Stimulated activated naive B cell treated with anti-CD40 and anti-IgM and Interleukin-4, amounts not matched to agents 10 μg/mL and 1 μg/mL and 100 μg/mL, for 72 hours (primary cell): ENCODE results near the gene DPP10.

ENCODE experiments used
- ATAC-seq, 2 donors: fragments of 150-1000 bp; cut with Tn5 transposase; replicated peaks; 2 replicates each; pipeline ENCODE4 v1.10.0; 2021; ENCODE audit warnings: moderate library complexity in 1 of 2
- DNase-seq: peaks from one replicate; pipeline ENCODE4 v3.0.0; 2021
- H3K27ac Mint-ChIP-seq: one replicate; pipeline ENCODE4 v1.8.0; 2022; ENCODE audit warnings: mild to moderate bottlenecking, mixed read lengths
- H3K27me3 Mint-ChIP-seq, 2 donors: one replicate each; pipeline ENCODE4 v1.8.0; 2022; ENCODE audit warnings: mixed read lengths in 2 of 2
- H3K36me3 Mint-ChIP-seq, 2 donors: one replicate each; pipeline ENCODE4 v1.8.0; 2022; ENCODE audit warnings: mixed read lengths in 2 of 2, mild to moderate bottlenecking in 1 of 2
- H3K4me1 Mint-ChIP-seq, 2 donors: one replicate each; pipeline ENCODE4 v1.8.0; 2022; ENCODE audit warnings: mixed read lengths in 2 of 2, mild to moderate bottlenecking in 1 of 2
- H3K4me3 Mint-ChIP-seq, 2 donors: one replicate each; pipeline ENCODE4 v1.8.0; 2022; ENCODE audit warnings: mild to moderate bottlenecking in 2 of 2, mixed read lengths in 2 of 2, moderate library complexity in 1 of 2
- H3K9me3 Mint-ChIP-seq, 2 donors: one replicate each; pipeline ENCODE4 v1.8.0; 2022; ENCODE audit warnings: mixed read lengths in 2 of 2, mild to moderate bottlenecking in 1 of 2

DPP10 gene

DNA sequence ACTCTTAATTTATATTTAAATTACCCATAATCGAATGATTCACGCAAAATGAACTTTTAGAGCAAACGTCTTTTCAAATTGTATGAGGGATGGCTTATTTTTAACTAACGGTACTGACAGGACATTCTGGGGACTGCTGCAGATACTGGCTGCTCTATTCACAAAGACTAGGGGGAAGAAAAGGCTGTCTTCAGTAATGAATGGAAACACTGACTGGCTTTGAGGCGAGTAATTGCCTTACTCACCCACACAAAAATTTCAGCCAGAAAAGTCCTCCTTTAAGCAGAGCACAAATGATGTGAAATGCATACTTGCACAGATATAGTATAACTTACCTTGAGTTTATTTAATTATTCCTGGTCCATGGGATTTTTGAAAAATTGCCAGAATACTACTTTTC is 852.6 kb downstream of the DPP10 start:
- no peak for DNase-seq
- H3K9me3 Mint-ChIP-seq, result no peaks in the 10 kb centered on the region
- H3K27ac Mint-ChIP-seq, result no peak overlapping the region
- H3K4me3 Mint-ChIP-seq, result no peak overlapping the region
- no peaks in the 10 kb centered on the region for H3K36me3 Mint-ChIP-seq
- ATAC-seq, result no peak
- no peaks in the 10 kb centered on the region for H3K4me1 Mint-ChIP-seq
- no peaks in the 10 kb centered on the region for H3K27me3 Mint-ChIP-seq

DNA sequence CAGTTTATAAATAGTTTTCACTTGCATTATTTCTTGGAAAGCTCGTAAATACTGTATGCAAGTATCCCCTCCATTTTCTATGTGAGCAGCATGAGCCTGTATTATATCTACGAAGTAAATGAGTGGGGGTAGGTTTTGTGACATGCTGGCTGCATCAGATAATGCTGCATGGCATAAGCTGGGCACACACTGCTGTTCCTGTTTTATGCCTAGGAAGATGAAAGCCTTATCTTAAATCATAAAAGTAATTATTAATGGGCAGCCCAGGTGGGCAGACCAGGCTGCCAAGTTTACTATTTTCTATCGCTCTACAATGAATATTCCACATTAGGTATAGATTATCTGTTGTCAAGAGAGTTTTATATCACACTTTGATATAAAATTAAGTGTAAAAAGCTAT is 854.6 kb downstream of the DPP10 start:
- ATAC-seq, result no peak
- Mint-ChIP-seq H3K4me3 (no peak overlapping the region), H3K9me3 (peaks cover 0 to 3% of the 10 kb centered on the region in 2 donors), H3K27ac (no peak overlapping the region), H3K36me3 (no peaks in the 10 kb centered on the region), H3K4me1 (no peaks in the 10 kb centered on the region), H3K27me3 (no peaks in the 10 kb centered on the region)
- DNase-seq, result no peak

- no peak for DNase-seq
- Mint-ChIP-seq H3K36me3 (no peaks in the 10 kb centered on the region), H3K27ac (no peak overlapping the region), H3K4me3 (no peak overlapping the region), H3K27me3 (no peaks in the 10 kb centered on the region), H3K4me1 (no peaks in the 10 kb centered on the region), H3K9me3 (peaks cover 0 to 3% of the 10 kb centered on the region in 2 donors)
- no peak for ATAC-seq
Measured at GRCh38 chr2:115299199-115299598, 856.8 kb downstream of the DPP10 start.

DNA sequence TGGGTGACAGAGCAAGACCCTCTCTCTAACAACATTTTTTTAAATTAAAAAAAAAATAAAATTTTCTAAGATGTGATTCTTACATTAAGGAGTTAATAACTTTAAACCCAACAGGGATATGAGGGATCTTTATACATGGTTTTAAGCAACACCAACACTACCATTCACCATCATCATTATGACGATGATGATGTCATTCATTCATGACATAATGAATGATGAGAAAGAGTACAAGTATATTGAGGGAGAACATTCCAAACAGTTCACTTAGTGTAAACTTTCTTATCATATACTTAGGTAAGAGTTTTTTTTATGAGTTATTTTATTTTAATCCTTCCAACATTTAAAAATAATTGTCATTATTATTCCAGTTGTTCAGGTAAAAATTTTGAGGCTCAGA is 863.3 kb downstream of the DPP10 start:
- ATAC-seq (no peak), DNase-seq (no peak)
- Mint-ChIP-seq H3K27ac (no peak overlapping the region), H3K9me3 (peaks cover 0 to 4% of the 10 kb centered on the region in 2 donors), H3K36me3 (no peaks in the 10 kb centered on the region), H3K27me3 (no peaks in the 10 kb centered on the region), H3K4me3 (no peak overlapping the region), H3K4me1 (no peaks in the 10 kb centered on the region)

- Mint-ChIP-seq H3K4me1 (no peaks in the 10 kb centered on the region), H3K27me3 (no peaks in the 10 kb centered on the region), H3K4me3 (no peak overlapping the region), H3K27ac (no peak overlapping the region), H3K36me3 (no peaks in the 10 kb centered on the region), H3K9me3 (peaks cover 0 to 3% of the 10 kb centered on the region in 2 donors)
- no peak for DNase-seq
- no peak for ATAC-seq
Measured at GRCh38 chr2:115314119-115314518, 871.7 kb downstream of the DPP10 start.

DNA sequence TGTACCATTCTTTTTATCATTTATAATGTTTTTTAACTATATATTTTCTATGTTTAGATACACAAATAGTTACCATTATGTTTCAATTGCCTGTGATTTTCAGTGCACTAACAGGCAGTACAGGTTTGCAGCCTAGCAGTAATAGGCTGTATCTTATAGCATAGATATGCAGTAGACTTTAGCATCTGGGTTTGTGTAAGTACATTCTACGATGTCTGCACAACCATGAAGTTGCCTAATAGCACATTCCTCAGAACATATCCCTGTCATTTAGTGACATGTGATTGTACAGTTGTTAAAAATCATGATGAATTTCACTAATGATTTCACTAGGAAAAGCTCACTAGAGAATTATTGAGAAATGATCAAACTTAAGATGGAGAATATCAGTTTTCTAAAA is 884.6 kb downstream of the DPP10 start:
- no peak overlapping the region for H3K4me3 Mint-ChIP-seq
- H3K27me3 Mint-ChIP-seq, result no peaks in the 10 kb centered on the region
- H3K27ac Mint-ChIP-seq, result no peak overlapping the region
- ATAC-seq (no peak), DNase-seq (no peak)
- no peaks in the 10 kb centered on the region for H3K4me1 Mint-ChIP-seq
- H3K9me3 Mint-ChIP-seq, result peaks cover 0 to 8% of the 10 kb centered on the region in 2 donors
- no peaks in the 10 kb centered on the region for H3K36me3 Mint-ChIP-seq

DNA sequence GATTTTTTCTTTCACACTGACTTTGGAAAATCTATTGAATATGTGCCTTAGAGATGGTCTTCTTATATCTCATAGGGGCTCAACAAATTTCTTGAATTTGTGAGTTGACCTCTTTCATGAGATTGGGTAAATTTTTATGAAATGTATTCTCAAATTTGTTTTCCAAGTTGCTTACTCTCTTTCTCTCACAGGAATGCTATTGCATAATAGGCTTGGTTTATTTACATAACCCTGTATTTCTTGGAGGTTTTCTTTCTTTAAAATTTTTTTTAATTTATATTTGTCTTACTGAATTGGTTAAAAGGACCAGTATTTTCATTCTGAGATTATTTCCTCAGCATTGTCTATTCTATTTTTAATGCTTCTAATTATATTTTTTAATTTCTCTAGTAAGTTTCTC is 917.1 kb downstream of the DPP10 start:
- Mint-ChIP-seq H3K27ac (no peak overlapping the region), H3K9me3 (peaks cover 17 to 32% of the 10 kb centered on the region in 2 donors), H3K4me1 (no peaks in the 10 kb centered on the region), H3K36me3 (no peaks in the 10 kb centered on the region), H3K27me3 (no peaks in the 10 kb centered on the region), H3K4me3 (no peak overlapping the region)
- DNase-seq (no peak), ATAC-seq (no peak)

DNA sequence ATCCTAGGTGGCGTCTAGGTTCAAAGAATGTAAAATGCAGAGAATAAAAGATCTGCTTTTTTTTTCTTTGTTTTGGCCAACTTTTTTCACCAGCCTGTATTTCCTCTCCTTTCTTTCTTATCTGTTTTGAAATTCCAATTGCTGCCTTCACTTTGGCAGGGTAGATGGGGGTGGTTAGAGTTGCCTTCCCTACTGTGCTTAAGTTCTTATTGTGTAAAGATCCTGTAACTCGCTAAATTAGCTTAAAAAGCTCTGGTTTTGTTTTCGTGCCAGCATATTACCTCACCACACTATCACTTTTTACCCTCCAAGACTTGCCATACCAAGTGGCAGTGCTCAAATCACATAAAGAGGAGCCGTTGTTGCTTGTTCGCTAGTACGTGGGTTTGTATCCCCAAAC is 921.7 kb downstream of the DPP10 start:
- H3K36me3 Mint-ChIP-seq, result no peaks in the 10 kb centered on the region
- H3K27ac Mint-ChIP-seq, result no peak overlapping the region
- ATAC-seq, result no peak
- H3K9me3 Mint-ChIP-seq, result peaks cover 5 to 19% of the 10 kb centered on the region in 2 donors
- H3K4me1 Mint-ChIP-seq, result no peaks in the 10 kb centered on the region
- no peaks in the 10 kb centered on the region for H3K27me3 Mint-ChIP-seq
- DNase-seq, result no peak
- no peak overlapping the region for H3K4me3 Mint-ChIP-seq

GRCh38 chr2:115369400-115369799 is 927.0 kb downstream of the DPP10 start:
- ATAC-seq, result no peak
- Mint-ChIP-seq H3K36me3 (no peaks in the 10 kb centered on the region), H3K4me1 (no peaks in the 10 kb centered on the region), H3K4me3 (no peak overlapping the region), H3K27ac (no peak overlapping the region), H3K9me3 (peaks cover 8 to 14% of the 10 kb centered on the region in 2 donors), H3K27me3 (no peaks in the 10 kb centered on the region)
- no peak for DNase-seq

DNA sequence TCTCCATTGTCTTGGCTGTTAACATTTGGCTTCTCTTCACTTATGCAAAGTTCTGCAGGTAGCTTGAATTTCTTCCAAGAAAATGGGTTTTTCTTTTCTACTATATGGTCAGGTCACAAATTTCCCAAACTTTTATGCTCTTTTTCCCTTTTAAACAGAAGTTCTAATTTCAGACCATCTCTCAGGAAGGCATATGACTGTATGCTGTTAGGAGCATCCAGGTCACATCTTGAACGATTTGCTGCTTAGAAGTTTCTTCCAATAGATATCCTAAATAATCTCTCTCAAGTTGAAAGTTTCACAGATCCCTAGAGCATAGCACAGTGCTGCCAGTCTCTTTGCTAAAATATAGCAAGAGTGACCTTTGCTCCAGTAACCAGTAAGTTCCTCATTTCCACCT is 932.5 kb downstream of the DPP10 start:
- no peak overlapping the region for H3K27ac Mint-ChIP-seq
- DNase-seq, result no peak
- H3K27me3 Mint-ChIP-seq, result no peaks in the 10 kb centered on the region
- no peaks in the 10 kb centered on the region for H3K4me1 Mint-ChIP-seq
- no peak for ATAC-seq
- no peak overlapping the region for H3K4me3 Mint-ChIP-seq
- peaks cover 0 to 3% of the 10 kb centered on the region in 2 donors for H3K36me3 Mint-ChIP-seq
- peaks cover 21 to 24% of the 10 kb centered on the region in 2 donors for H3K9me3 Mint-ChIP-seq

GRCh38 chr2:115384399-115384798 is 942.0 kb downstream of the DPP10 start:
- Mint-ChIP-seq H3K9me3 (peaks cover 19 to 25% of the 10 kb centered on the region in 2 donors), H3K4me1 (no peaks in the 10 kb centered on the region), H3K4me3 (no peak overlapping the region), H3K27me3 (no peaks in the 10 kb centered on the region), H3K27ac (no peak overlapping the region), H3K36me3 (no peaks in the 10 kb centered on the region)
- ATAC-seq (no peak), DNase-seq (no peak)

GRCh38 chr2:115386465-115386864 is 944.0 kb downstream of the DPP10 start:
- H3K27ac Mint-ChIP-seq, result no peak overlapping the region
- H3K27me3 Mint-ChIP-seq, result no peaks in the 10 kb centered on the region
- no peak for ATAC-seq
- H3K36me3 Mint-ChIP-seq, result no peaks in the 10 kb centered on the region
- no peak for DNase-seq
- no peaks in the 10 kb centered on the region for H3K4me1 Mint-ChIP-seq
- peaks cover 10 to 20% of the 10 kb centered on the region in 2 donors for H3K9me3 Mint-ChIP-seq
- H3K4me3 Mint-ChIP-seq, result no peak overlapping the region

DNA sequence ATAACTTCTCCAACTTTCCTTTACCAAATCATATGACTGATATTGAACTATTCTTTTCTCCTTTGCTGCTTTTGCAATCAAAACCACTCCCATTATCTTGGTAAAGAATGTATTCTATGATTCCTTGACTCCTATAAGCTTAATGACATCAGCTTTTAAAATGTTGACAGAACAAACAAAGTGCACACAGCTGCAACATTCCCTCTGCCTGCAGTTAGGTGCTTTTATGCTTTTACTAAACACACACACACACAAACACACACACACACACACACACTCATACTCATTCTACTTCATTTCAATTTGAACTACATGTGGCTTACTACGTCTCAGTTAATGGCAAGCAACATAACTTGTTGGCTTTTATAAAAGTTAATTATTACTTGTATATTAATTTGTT is 946.6 kb downstream of the DPP10 start:
- H3K27me3 Mint-ChIP-seq, result no peaks in the 10 kb centered on the region
- no peaks in the 10 kb centered on the region for H3K4me1 Mint-ChIP-seq
- H3K36me3 Mint-ChIP-seq, result no peaks in the 10 kb centered on the region
- no peak overlapping the region for H3K27ac Mint-ChIP-seq
- H3K4me3 Mint-ChIP-seq, result no peak overlapping the region
- DNase-seq, result no peak
- no peak for ATAC-seq
- H3K9me3 Mint-ChIP-seq, result peaks cover 8 to 12% of the 10 kb centered on the region in 2 donors

DNA sequence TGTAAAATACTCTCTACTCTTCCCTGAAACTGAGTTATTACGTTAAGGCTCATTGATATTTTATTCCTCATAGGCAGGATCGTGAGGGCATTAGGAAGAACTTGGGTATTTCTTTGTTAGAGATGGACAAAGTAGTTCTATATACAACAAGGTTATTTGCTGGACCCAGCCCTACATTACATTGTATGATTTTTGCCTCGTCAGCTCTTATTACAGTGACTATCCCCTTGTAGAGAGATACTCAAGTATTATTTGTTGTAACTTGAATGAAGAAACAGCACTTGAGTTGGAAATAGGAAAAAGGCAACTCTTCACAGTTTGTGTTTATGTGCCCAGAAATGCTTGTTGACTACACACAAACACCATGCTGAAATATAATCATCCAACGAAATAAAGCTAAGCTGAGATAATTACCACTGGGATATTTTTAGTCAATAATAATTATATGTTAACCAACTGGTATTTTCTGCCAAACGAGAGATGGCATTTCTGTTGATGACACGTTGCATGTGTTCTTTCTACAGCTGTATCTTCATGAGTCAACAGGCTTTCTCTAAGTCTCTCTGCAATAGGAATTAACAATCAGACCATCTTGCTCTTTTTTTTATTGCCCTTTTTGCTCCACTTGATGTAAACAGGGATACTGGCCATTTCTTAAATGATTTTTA is 947.6 kb downstream of the DPP10 start:
- DNase-seq (no peak), ATAC-seq (no peak)
- no peak overlapping the region for H3K27ac Mint-ChIP-seq
- H3K27me3 Mint-ChIP-seq, result no peaks in the 10 kb centered on the region
- peaks cover 2 to 5% of the 10 kb centered on the region in 2 donors for H3K9me3 Mint-ChIP-seq
- no peaks in the 10 kb centered on the region for H3K4me1 Mint-ChIP-seq
- H3K4me3 Mint-ChIP-seq, result no peak overlapping the region
- H3K36me3 Mint-ChIP-seq, result no peaks in the 10 kb centered on the region

GRCh38 chr2:115396579-115396978 is 954.1 kb downstream of the DPP10 start:
- Mint-ChIP-seq H3K36me3 (no peaks in the 10 kb centered on the region), H3K27me3 (no peaks in the 10 kb centered on the region), H3K4me1 (no peaks in the 10 kb centered on the region), H3K27ac (no peak overlapping the region), H3K9me3 (peaks cover 4 to 6% of the 10 kb centered on the region in 2 donors), H3K4me3 (no peak overlapping the region)
- ATAC-seq, result no peak
- no peak for DNase-seq

GRCh38 chr2:115400940-115401339 is 958.5 kb downstream of the DPP10 start:
- Mint-ChIP-seq H3K27me3 (no peaks in the 10 kb centered on the region), H3K9me3 (peaks cover 0 to 9% of the 10 kb centered on the region in 2 donors), H3K27ac (no peak overlapping the region), H3K36me3 (no peaks in the 10 kb centered on the region), H3K4me3 (no peak overlapping the region), H3K4me1 (no peaks in the 10 kb centered on the region)
- DNase-seq, result no peak
- no peak for ATAC-seq
